ENCODE results near the gene DSG1.

DSG1 gene

DNA sequence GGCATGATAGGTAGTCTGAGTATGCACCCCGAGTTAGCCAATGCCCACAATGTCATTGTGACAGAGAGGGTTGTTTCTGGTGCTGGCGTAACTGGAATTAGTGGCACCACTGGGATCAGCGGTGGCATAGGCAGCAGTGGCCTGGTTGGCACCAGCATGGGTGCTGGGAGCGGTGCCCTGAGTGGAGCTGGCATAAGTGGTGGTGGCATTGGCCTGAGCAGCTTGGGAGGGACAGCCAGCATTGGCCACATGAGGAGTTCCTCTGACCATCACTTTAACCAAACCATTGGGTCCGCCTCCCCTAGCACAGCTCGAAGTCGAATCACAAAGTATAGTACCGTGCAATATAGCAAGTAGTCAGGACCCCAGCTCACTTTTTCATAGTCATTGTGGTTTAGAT lies 37.0 kb downstream of the DSG1 start:
- H3K4ac ChIP-seq (ENCODE audit: low read length): no peak overlapping the region
- H3K36me3 ChIP-seq (replicated peaks in 1 of 2; ENCODE audit: control insufficient read depth in 2 of 2, insufficient read depth in 2 of 2, low read length in 2 of 2): no peaks in the 10 kb centered on the region
- no CpG with 5 or more reads among the region's 8 CpGs for WGBS, 2 donors (ENCODE audit: extremely low coverage in 2 of 2, insufficient read length in 2 of 2, insufficient replicate concordance in 1 of 2)
- H3K79me1 ChIP-seq (ENCODE audit: low read depth, low read length): no peaks in the 10 kb centered on the region
- no peaks in the 10 kb centered on the region for H3K4me1 ChIP-seq (ENCODE audit: control insufficient read depth in 2 of 2, insufficient read depth in 1 of 2, low read depth in 1 of 2, low read length in 2 of 2)
- H3K27me3 ChIP-seq (ENCODE audit: control insufficient read depth in 3 of 3, insufficient read depth in 3 of 3, low read depth in 1 of 3, low read length in 3 of 3): no peaks in the 10 kb centered on the region
- no peak overlapping the region for H2BK5ac ChIP-seq (ENCODE audit: low read length)
- H2AK5ac ChIP-seq (ENCODE audit: low read depth, low read length): no peak overlapping the region
- H2BK15ac ChIP-seq (ENCODE audit: low read length): no peak overlapping the region
- no peak overlapping the region for H3K4me3 ChIP-seq (ENCODE audit: low read length in 2 of 2)
- H3K27ac ChIP-seq (replicated peaks; ENCODE audit: low read length): no peak overlapping the region
- peaks cover 0 to 5% of the 10 kb centered on the region in 2 donors for H3K9me3 ChIP-seq (replicated peaks in 1 of 2; ENCODE audit: control insufficient read depth in 2 of 2, insufficient read depth in 1 of 2, low read depth in 1 of 2, low read length in 2 of 2)
- H3K18ac ChIP-seq (ENCODE audit: low read length): no peak overlapping the region
- no peak overlapping the region for H3K14ac ChIP-seq (ENCODE audit: low read length)
- no peak for DNase-seq (ENCODE audit: low spot score)
- no peak overlapping the region for H3K23ac ChIP-seq (ENCODE audit: low read depth, low read length, poor library complexity)
- H4K91ac ChIP-seq (ENCODE audit: low read depth, low read length, poor library complexity): no peak overlapping the region
- no peak overlapping the region for H2AFZ ChIP-seq (ENCODE audit: low read length)
- H2BK12ac ChIP-seq (ENCODE audit: low read length): no peak overlapping the region
- H2BK120ac ChIP-seq (ENCODE audit: low read depth, low read length): no peak overlapping the region
- H3K9ac ChIP-seq (ENCODE audit: low read depth, low read length, poor library complexity): no peak overlapping the region
- no peak overlapping the region for H4K8ac ChIP-seq (ENCODE audit: low read depth, low read length)
- H3K4me2 ChIP-seq (ENCODE audit: insufficient read depth, low read length, poor library complexity, severe bottlenecking): no peak overlapping the region

DNA sequence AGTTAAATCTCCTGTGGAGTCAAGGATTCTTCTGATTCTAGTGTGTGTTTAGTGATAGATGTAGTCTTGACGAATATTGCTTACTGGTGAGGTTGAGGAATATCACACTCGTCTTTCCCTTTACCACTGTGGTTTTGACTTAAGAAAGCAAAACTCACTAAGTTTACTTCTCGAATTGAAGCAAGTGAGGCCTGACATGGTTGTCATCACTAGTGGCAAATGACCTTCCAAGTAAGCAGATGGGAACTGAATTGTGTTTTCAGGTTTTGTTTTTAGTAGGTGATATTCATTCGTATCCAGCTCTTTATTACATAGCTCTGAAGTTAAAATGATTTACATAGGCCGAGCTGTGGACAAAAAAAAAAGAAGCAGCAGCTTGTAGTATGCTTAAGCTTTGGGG lies 38.1 kb downstream of the DSG1 start:
- H3K36me3 ChIP-seq (replicated peaks in 1 of 2; ENCODE audit: control insufficient read depth in 2 of 2, insufficient read depth in 2 of 2, low read length in 2 of 2): no peaks in the 10 kb centered on the region
- no peaks in the 10 kb centered on the region for H3K79me1 ChIP-seq (ENCODE audit: low read depth, low read length)
- no peaks in the 10 kb centered on the region for H3K4me1 ChIP-seq (ENCODE audit: control insufficient read depth in 2 of 2, insufficient read depth in 1 of 2, low read depth in 1 of 2, low read length in 2 of 2)
- H3K27ac ChIP-seq (replicated peaks; ENCODE audit: low read length): no peak overlapping the region
- H4K8ac ChIP-seq (ENCODE audit: low read depth, low read length): no peak overlapping the region
- no peak overlapping the region for H2BK15ac ChIP-seq (ENCODE audit: low read length)
- H3K9ac ChIP-seq (ENCODE audit: low read depth, low read length, poor library complexity): no peak overlapping the region
- H4K91ac ChIP-seq (ENCODE audit: low read depth, low read length, poor library complexity): no peak overlapping the region
- H3K4me2 ChIP-seq (ENCODE audit: insufficient read depth, low read length, poor library complexity, severe bottlenecking): no peak overlapping the region
- H3K4me3 ChIP-seq (ENCODE audit: low read length in 2 of 2): no peak overlapping the region
- H2AK5ac ChIP-seq (ENCODE audit: low read depth, low read length): no peak overlapping the region
- H3K27me3 ChIP-seq (ENCODE audit: control insufficient read depth in 3 of 3, insufficient read depth in 3 of 3, low read depth in 1 of 3, low read length in 3 of 3): no peaks in the 10 kb centered on the region
- no peak overlapping the region for H3K4ac ChIP-seq (ENCODE audit: low read length)
- H3K18ac ChIP-seq (ENCODE audit: low read length): no peak overlapping the region
- no peak overlapping the region for H3K23ac ChIP-seq (ENCODE audit: low read depth, low read length, poor library complexity)
- peak overlapping the region; percentile 24 for H2AFZ ChIP-seq (ENCODE audit: low read length)
- H2BK5ac ChIP-seq (ENCODE audit: low read length): no peak overlapping the region
- H2BK12ac ChIP-seq (ENCODE audit: low read length): no peak overlapping the region
- no CpG with 5 or more reads among the region's 5 CpGs for WGBS, 2 donors (ENCODE audit: extremely low coverage in 2 of 2, insufficient read length in 2 of 2, insufficient replicate concordance in 1 of 2)
- no peak overlapping the region for H3K14ac ChIP-seq (ENCODE audit: low read length)
- no peak overlapping the region for H2BK120ac ChIP-seq (ENCODE audit: low read depth, low read length)
- no peak for DNase-seq (ENCODE audit: low spot score)
- H3K9me3 ChIP-seq (replicated peaks in 1 of 2; ENCODE audit: control insufficient read depth in 2 of 2, insufficient read depth in 1 of 2, low read depth in 1 of 2, low read length in 2 of 2): peaks cover 0 to 5% of the 10 kb centered on the region in 2 donors

DNA sequence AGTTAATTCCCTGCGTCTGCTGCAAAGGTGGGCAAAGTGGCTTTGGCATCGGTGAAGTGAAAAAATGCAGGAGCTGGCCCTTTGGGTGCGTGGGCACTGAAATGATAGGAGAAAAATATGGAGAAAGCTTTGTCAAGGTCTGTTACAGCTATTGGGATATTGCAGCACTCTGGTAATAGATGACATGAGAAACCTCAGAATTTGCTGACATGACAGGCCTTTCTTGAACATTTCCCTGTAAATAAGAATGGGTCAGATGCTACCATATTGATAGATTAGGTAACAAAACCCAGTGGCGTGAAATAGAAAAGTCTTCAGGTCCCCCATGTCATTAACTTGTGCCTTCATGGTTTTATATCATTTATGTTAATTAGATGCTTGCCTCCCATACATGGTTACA lies 46.2 kb downstream of the DSG1 start:
- Histone ChIP-seq H2AFZ (ENCODE audit: low read length) (no peak overlapping the region), H3K36me3 (replicated peaks in 1 of 2; ENCODE audit: control insufficient read depth in 2 of 2, insufficient read depth in 2 of 2, low read length in 2 of 2) (no peaks in the 10 kb centered on the region), H3K23ac (ENCODE audit: low read depth, low read length, poor library complexity) (no peak overlapping the region), H3K18ac (ENCODE audit: low read length) (no peak overlapping the region), H3K4me1 (ENCODE audit: control insufficient read depth in 2 of 2, insufficient read depth in 1 of 2, low read depth in 1 of 2, low read length in 2 of 2) (no peaks in the 10 kb centered on the region), H4K8ac (ENCODE audit: low read depth, low read length) (no peak overlapping the region), H2BK12ac (ENCODE audit: low read length) (no peak overlapping the region), H3K4ac (ENCODE audit: low read length) (no peak overlapping the region), H4K91ac (ENCODE audit: low read depth, low read length, poor library complexity) (no peak overlapping the region), H3K27ac (replicated peaks; ENCODE audit: low read length) (no peak overlapping the region), H3K4me3 (ENCODE audit: low read length in 2 of 2) (no peak overlapping the region), H3K27me3 (ENCODE audit: control insufficient read depth in 3 of 3, insufficient read depth in 3 of 3, low read depth in 1 of 3, low read length in 3 of 3) (no peaks in the 10 kb centered on the region), H2BK5ac (ENCODE audit: low read length) (no peak overlapping the region), H3K14ac (ENCODE audit: low read length) (no peak overlapping the region), H2AK5ac (ENCODE audit: low read depth, low read length) (no peak overlapping the region), H3K4me2 (ENCODE audit: insufficient read depth, low read length, poor library complexity, severe bottlenecking) (no peak overlapping the region), H3K79me1 (ENCODE audit: low read depth, low read length) (no peaks in the 10 kb centered on the region), H2BK15ac (ENCODE audit: low read length) (no peak overlapping the region), H3K9me3 (replicated peaks in 1 of 2; ENCODE audit: control insufficient read depth in 2 of 2, insufficient read depth in 1 of 2, low read depth in 1 of 2, low read length in 2 of 2) (no peaks in the 10 kb centered on the region), H3K9ac (ENCODE audit: low read depth, low read length, poor library complexity) (no peak overlapping the region), H2BK120ac (ENCODE audit: low read depth, low read length) (no peak overlapping the region)
- no peak for DNase-seq (ENCODE audit: low spot score)
- WGBS, 2 donors (ENCODE audit: extremely low coverage in 2 of 2, insufficient read length in 2 of 2, insufficient replicate concordance in 1 of 2): no CpG with 5 or more reads among the region's 4 CpGs

- Histone ChIP-seq H2AFZ (ENCODE audit: low read length) (no peak overlapping the region), H4K91ac (ENCODE audit: low read depth, low read length, poor library complexity) (no peak overlapping the region), H4K8ac (ENCODE audit: low read depth, low read length) (no peak overlapping the region), H2AK5ac (ENCODE audit: low read depth, low read length) (no peak overlapping the region), H2BK15ac (ENCODE audit: low read length) (no peak overlapping the region), H3K18ac (ENCODE audit: low read length) (no peak overlapping the region), H3K4me2 (ENCODE audit: insufficient read depth, low read length, poor library complexity, severe bottlenecking) (no peak overlapping the region), H2BK5ac (ENCODE audit: low read length) (no peak overlapping the region), H3K4me1 (ENCODE audit: control insufficient read depth in 2 of 2, insufficient read depth in 1 of 2, low read depth in 1 of 2, low read length in 2 of 2) (no peaks in the 10 kb centered on the region), H3K4me3 (ENCODE audit: low read length in 2 of 2) (no peak overlapping the region), H3K23ac (ENCODE audit: low read depth, low read length, poor library complexity) (no peak overlapping the region), H2BK120ac (ENCODE audit: low read depth, low read length) (no peak overlapping the region), H3K4ac (ENCODE audit: low read length) (no peak overlapping the region), H2BK12ac (ENCODE audit: low read length) (no peak overlapping the region), H3K79me1 (ENCODE audit: low read depth, low read length) (no peaks in the 10 kb centered on the region), H3K27ac (replicated peaks; ENCODE audit: low read length) (no peak overlapping the region), H3K9ac (ENCODE audit: low read depth, low read length, poor library complexity) (no peak overlapping the region), H3K27me3 (ENCODE audit: control insufficient read depth in 3 of 3, insufficient read depth in 3 of 3, low read depth in 1 of 3, low read length in 3 of 3) (no peaks in the 10 kb centered on the region), H3K14ac (ENCODE audit: low read length) (no peak overlapping the region), H3K9me3 (replicated peaks in 1 of 2; ENCODE audit: control insufficient read depth in 2 of 2, insufficient read depth in 1 of 2, low read depth in 1 of 2, low read length in 2 of 2) (no peaks in the 10 kb centered on the region), H3K36me3 (replicated peaks in 1 of 2; ENCODE audit: control insufficient read depth in 2 of 2, insufficient read depth in 2 of 2, low read length in 2 of 2) (no peaks in the 10 kb centered on the region)
- no peak for DNase-seq (ENCODE audit: low spot score)
These were observed 51.5 kb downstream of the DSG1 start for GRCh38 chr18:31369478-31369877.
